Measurements from ENCODE around the gene DNHD1. TPM values are rescaled to one million over a fixed set of nuclear protein-coding genes. Genes with fewer than 3 reads are reported as not detected.

The DNHD1 gene
- total RNA-seq, 4 donors from 2014 or later: 1.3 to 11.8 (median 7.7) TPM

- intact Hi-C loops (cut with DNase I): loop anchor here (10.0 kb wide), 1 partner anchor 131 kb away; the partner anchor contains the start of genes ARFIP2 and TIMM10B
These were observed 119.0 kb downstream of the DNHD1 start for GRCh38 chr11:6615882-6616585.

GRCh38 chr11:6616596-6617250, 119.6 kb downstream of the DNHD1 start:
- H3K36me3 ChIP-seq: peaks cover 5 to 32% (median 7%) of the 10 kb centered on the region in 3 donors
- TF ChIP-seq POLR2A (IDR thresholded peaks at IDR 0.05) (no peak), CTCF (IDR thresholded peaks at IDR 0.05) (no peak)
- peak overlapping the region in 1 of 4 donors; percentile 96 for H3K27ac ChIP-seq
- no peak for DNase-seq
- H3K4me3 ChIP-seq: no peak overlapping the region
- no peaks in the 10 kb centered on the region for H3K27me3 ChIP-seq
- intact Hi-C loops (cut with DNase I): loop anchor here (10.0 kb wide), 1 partner anchor 132 kb away; the partner anchor contains the start of genes ARFIP2 and TIMM10B
- H3K4me1 ChIP-seq: peaks cover 15 to 40% (median 30%) of the 10 kb centered on the region in 3 donors
- WGBS, 2 donors: 89% methylated on average over 10 to 14 of the region's 14 CpGs
- H3K9me3 ChIP-seq: no peaks in the 10 kb centered on the region

More at GRCh38 chr11:6615882-6616585, 119.0 kb downstream of the DNHD1 start:
- no peak for DNase-seq
- Histone ChIP-seq H3K4me3 (no peak overlapping the region), H3K4me1 (peaks cover 21 to 47% (median 35%) of the 10 kb centered on the region in 3 donors), H3K27me3 (no peaks in the 10 kb centered on the region), H3K27ac (no peak overlapping the region), H3K9me3 (no peaks in the 10 kb centered on the region), H3K36me3 (peaks cover 5 to 34% (median 7%) of the 10 kb centered on the region in 3 donors)
- WGBS, 2 donors: 91 to 93% methylated on average over 8 to 9 of the region's 9 CpGs
- TF ChIP-seq CTCF (IDR thresholded peaks at IDR 0.05) (no peak), POLR2A (IDR thresholded peaks at IDR 0.05) (no peak)

- intact Hi-C loops (cut with DNase I): loop anchor here (10.0 kb wide), 1 partner anchor 133 kb away; the partner anchor contains the start of genes ARFIP2 and TIMM10B
- Histone ChIP-seq H3K4me1 (peaks cover 15 to 40% (median 30%) of the 10 kb centered on the region in 3 donors), H3K4me3 (peak overlapping the region in 2 of 4 donors; percentile 56 to 86), H3K36me3 (peaks cover 5 to 32% (median 7%) of the 10 kb centered on the region in 3 donors), H3K27ac (peak overlapping the region; percentile 79 to 96 (median 89)), H3K27me3 (no peaks in the 10 kb centered on the region), H3K9me3 (no peaks in the 10 kb centered on the region)
- TF ChIP-seq CTCF (IDR thresholded peaks at IDR 0.05) (no peak), POLR2A (IDR thresholded peaks at IDR 0.05) (no peak)
- 65 to 79% methylated on average over 2 to 4 of the region's 5 CpGs for WGBS, 2 donors
- DNase-seq: no peak
These were observed 120.3 kb downstream of the DNHD1 start for GRCh38 chr11:6617315-6617781.

- WGBS, 2 donors: 3 to 4% methylated on average over 12 to 14 of the region's 15 CpGs
- intact Hi-C loops (cut with DNase I): loop anchor here (10.0 kb wide), 1 partner anchor 134 kb away; the partner anchor contains the start of genes ARFIP2 and TIMM10B
- H3K9me3 ChIP-seq: no peaks in the 10 kb centered on the region
- H3K36me3 ChIP-seq: peaks cover 5 to 32% (median 7%) of the 10 kb centered on the region in 3 donors
- DNase-seq: no peak
- peaks cover 15 to 31% (median 23%) of the 10 kb centered on the region in 3 donors for H3K4me1 ChIP-seq
- peak overlapping the region; percentile 53 to 86 (median 65) for H3K4me3 ChIP-seq
- H3K27ac ChIP-seq: peak overlapping the region; percentile 79 to 96 (median 89)
- TF ChIP-seq CTCF (IDR thresholded peaks at IDR 0.05) (no peak), POLR2A (IDR thresholded peaks at IDR 0.05) (peak in 1 of 4 donors; percentile 59)
- no peaks in the 10 kb centered on the region for H3K27me3 ChIP-seq
These were observed 121.3 kb downstream of the DNHD1 start for GRCh38 chr11:6618117-6619003.
